PFSK-1 (cell line): Measurements from ENCODE around the gene FMNL2.

ENCODE experiments used
- FOXP2 ChIP-seq: optimal IDR thresholded peaks from 2 replicates; pipeline ENCODE3; 2011; ENCODE audit warnings: borderline replicate concordance, control low read depth, inconsistent platforms; ENCODE audit not compliant: insufficient read depth; ENCODE audit errors: extremely low read length, extremely low read depth
- POLR2AphosphoS5 ChIP-seq: IDR thresholded peaks from 2 replicates; pipeline ENCODE4 v1.6.1; 2012; ENCODE audit warnings: low read depth, mild to moderate bottlenecking, control low read depth, low read length, moderate library complexity
- SIN3A ChIP-seq: IDR thresholded peaks from 2 replicates; pipeline ENCODE4 v1.6.1; 2012; ENCODE audit warnings: mild to moderate bottlenecking, low read length, moderate library complexity, borderline replicate concordance; ENCODE audit not compliant: insufficient read depth
- TAF1 ChIP-seq: IDR thresholded peaks from 2 replicates; pipeline ENCODE4 v1.6.1; 2012; ENCODE audit warnings: low read length, control low read depth, borderline replicate concordance; ENCODE audit not compliant: insufficient read depth
- TF ChIP-seq, protein P1 (sequence below), 2 experiments: IDR thresholded peaks; 2 replicates each; pipeline versions ENCODE4 v1.6.1 to v1.8.0; 2011 to 2012; ENCODE audit warnings: low read depth in 2 of 2, low read length in 2 of 2, control low read depth in 1 of 2, inconsistent platforms in 1 of 2, mild to moderate bottlenecking in 1 of 2, moderate library complexity in 1 of 2; ENCODE audit not compliant: insufficient read depth in 1 of 2

DNA sequence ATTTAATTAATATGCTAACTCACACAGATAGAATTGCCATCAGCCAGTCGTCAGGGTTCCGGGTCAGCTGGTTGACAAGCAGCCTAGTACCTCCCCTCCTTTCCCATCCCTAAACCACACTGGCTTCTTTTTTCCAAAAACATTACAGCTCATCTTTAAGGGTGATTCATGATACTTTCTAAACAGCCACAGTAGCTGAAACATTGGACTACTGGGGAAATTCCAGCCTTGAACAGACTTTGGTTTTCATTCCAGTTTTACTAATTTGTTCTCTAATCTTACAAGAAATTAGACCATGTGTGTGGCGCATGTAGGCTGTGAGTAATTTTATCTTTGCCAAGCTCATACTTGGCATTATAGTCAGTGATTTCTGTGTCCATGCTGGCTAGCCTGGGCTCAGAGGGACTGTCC is 110.8 kb downstream of the FMNL2 start:
- TF ChIP-seq POLR2AphosphoS5, result no peak
- TF ChIP-seq TAF1, result no peak
- TF ChIP-seq, protein P1, sequence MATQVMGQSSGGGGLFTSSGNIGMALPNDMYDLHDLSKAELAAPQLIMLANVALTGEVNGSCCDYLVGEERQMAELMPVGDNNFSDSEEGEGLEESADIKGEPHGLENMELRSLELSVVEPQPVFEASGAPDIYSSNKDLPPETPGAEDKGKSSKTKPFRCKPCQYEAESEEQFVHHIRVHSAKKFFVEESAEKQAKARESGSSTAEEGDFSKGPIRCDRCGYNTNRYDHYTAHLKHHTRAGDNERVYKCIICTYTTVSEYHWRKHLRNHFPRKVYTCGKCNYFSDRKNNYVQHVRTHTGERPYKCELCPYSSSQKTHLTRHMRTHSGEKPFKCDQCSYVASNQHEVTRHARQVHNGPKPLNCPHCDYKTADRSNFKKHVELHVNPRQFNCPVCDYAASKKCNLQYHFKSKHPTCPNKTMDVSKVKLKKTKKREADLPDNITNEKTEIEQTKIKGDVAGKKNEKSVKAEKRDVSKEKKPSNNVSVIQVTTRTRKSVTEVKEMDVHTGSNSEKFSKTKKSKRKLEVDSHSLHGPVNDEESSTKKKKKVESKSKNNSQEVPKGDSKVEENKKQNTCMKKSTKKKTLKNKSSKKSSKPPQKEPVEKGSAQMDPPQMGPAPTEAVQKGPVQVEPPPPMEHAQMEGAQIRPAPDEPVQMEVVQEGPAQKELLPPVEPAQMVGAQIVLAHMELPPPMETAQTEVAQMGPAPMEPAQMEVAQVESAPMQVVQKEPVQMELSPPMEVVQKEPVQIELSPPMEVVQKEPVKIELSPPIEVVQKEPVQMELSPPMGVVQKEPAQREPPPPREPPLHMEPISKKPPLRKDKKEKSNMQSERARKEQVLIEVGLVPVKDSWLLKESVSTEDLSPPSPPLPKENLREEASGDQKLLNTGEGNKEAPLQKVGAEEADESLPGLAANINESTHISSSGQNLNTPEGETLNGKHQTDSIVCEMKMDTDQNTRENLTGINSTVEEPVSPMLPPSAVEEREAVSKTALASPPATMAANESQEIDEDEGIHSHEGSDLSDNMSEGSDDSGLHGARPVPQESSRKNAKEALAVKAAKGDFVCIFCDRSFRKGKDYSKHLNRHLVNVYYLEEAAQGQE (IDR thresholded peaks at IDR 0.05; ENCODE audit: insufficient read depth in 1 of 2, low read depth in 2 of 2, low read length in 2 of 2), result no peak
- no peak for TF ChIP-seq SIN3A
- TF ChIP-seq FOXP2, result no peak
